ENCODE results near the gene FAM204A. TPM values are rescaled to one million over a fixed set of nuclear protein-coding genes. Genes with fewer than 3 reads are reported as not detected.

FAM204A gene
- polyA plus RNA-seq, 3 donors = 24.6 to 191 (median 139) TPM

DNA sequence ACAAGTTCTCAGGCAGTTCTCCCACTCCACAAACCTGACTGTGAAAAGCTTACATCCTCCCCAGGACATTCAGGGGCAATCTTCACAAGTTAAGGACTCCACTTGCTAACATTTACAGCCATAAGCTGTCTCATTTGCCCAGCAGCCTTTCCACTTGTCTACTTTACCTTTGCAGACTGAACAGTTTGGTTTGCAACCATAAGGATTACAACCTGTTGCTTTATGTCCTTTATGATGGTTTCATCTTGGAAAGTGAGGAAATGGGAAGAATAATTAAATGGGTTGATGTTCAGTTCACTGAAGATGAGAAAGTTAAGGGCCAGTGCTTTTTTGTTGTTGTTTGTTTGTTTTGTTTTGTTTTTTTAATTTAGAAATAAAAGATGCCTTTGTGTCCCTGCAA is 92.4 kb downstream of the FAM204A start:
- Mint-ChIP-seq H3K4me3 (no peak overlapping the region), H3K9me3 (peaks cover 0 to 2% (median 0%) of the 10 kb centered on the region in 7 donors), H3K27me3 (ENCODE audit: low read depth in 3 of 3) (peaks cover 31 to 47% (median 38%) of the 10 kb centered on the region in 3 donors), H3K27ac (peak overlapping the region in 1 of 7 donors; percentile 23), H3K4me1 (no peaks in the 10 kb centered on the region), H3K36me3 (no peaks in the 10 kb centered on the region)
- Histone ChIP-seq H2AFZ (ENCODE audit: insufficient read depth, low read depth, low read length, poor library complexity, severe bottlenecking) (no peak overlapping the region), H3K4me2 (replicated peaks; ENCODE audit: extremely low read depth, low read length, poor library complexity, severe bottlenecking) (no peak overlapping the region), H3K9me3 (replicated peaks in 1 of 2; ENCODE audit: control insufficient read depth in 1 of 2, insufficient read depth in 1 of 2, low read length in 2 of 2) (no peaks in the 10 kb centered on the region), H3K27me3 (ENCODE audit: control insufficient read depth in 2 of 2, insufficient read depth in 2 of 2, low read length in 2 of 2) (peaks cover 32 to 42% of the 10 kb centered on the region in 2 donors), H3K4me1 (ENCODE audit: control insufficient read depth in 1 of 2, insufficient read depth in 2 of 2, low read length in 2 of 2) (no peaks in the 10 kb centered on the region), H4K20me1 (ENCODE audit: insufficient read depth, low read length) (no peaks in the 10 kb centered on the region), H3K79me2 (ENCODE audit: insufficient read depth, low read length) (no peaks in the 10 kb centered on the region), H3K36me3 (replicated peaks in 1 of 2; ENCODE audit: control insufficient read depth in 1 of 2, insufficient read depth in 2 of 2, low read length in 2 of 2) (no peaks in the 10 kb centered on the region), H3K9ac (ENCODE audit: insufficient read depth, low read length, poor library complexity, severe bottlenecking) (no peak overlapping the region), H3K27ac (ENCODE audit: low read depth in 1 of 2, low read length in 2 of 2) (no peak overlapping the region), H3K4me3 (replicated peaks in 1 of 3; ENCODE audit: low read depth in 2 of 3, low read length in 3 of 3) (no peak overlapping the region)
- TF ChIP-seq, protein P1, sequence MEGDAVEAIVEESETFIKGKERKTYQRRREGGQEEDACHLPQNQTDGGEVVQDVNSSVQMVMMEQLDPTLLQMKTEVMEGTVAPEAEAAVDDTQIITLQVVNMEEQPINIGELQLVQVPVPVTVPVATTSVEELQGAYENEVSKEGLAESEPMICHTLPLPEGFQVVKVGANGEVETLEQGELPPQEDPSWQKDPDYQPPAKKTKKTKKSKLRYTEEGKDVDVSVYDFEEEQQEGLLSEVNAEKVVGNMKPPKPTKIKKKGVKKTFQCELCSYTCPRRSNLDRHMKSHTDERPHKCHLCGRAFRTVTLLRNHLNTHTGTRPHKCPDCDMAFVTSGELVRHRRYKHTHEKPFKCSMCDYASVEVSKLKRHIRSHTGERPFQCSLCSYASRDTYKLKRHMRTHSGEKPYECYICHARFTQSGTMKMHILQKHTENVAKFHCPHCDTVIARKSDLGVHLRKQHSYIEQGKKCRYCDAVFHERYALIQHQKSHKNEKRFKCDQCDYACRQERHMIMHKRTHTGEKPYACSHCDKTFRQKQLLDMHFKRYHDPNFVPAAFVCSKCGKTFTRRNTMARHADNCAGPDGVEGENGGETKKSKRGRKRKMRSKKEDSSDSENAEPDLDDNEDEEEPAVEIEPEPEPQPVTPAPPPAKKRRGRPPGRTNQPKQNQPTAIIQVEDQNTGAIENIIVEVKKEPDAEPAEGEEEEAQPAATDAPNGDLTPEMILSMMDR (IDR thresholded peaks at IDR 0.05) = no peak
- no peak for DNase-seq
- intact Hi-C loops (cut with micrococcal nuclease) = loop anchor here in 1 of 2 donors (10.0 kb wide), 1 partner anchor 825 kb away; no protein-coding TSS in a partner anchor

Measured in CD14-positive monocyte (primary cell).